ENCODE measurements around the gene CDK11B.
"Not testable (repeated sequence)": the region's sequence is repeated elsewhere in the genome, so short reads cannot be mapped to it uniquely, and the experiment has no call there.

Gene CDK11B

GRCh38 chr1:1599030-1599934 is 59.5 kb downstream of the CDK11B start:
- DNase-seq (ENCODE audit: low spot score) = no peak

DNA sequence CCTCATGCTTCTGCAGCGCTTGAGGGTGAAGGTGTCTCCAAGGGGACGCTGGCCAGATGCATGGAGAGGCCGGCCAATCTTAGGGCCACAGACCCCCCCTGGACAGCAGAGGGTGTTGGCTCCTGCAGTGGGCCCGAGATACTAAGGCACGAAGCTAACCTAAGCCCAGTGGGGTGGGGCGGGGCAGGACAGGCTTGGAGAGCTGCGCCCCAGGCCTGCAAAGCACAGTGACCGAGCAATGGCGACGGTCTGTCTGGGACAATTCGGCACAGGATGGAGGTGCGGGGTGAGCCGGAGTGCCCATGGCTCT is 60.1 kb downstream of the CDK11B start:
- no peak for DNase-seq (ENCODE audit: low spot score)

- DNase-seq (ENCODE audit: low spot score) = no peak
Observed at GRCh38 chr1:1598051-1598719, 60.6 kb downstream of the CDK11B start.

GRCh38 chr1:1597275-1597930 is 61.4 kb downstream of the CDK11B start:
- no peak for DNase-seq (ENCODE audit: low spot score)

DNA sequence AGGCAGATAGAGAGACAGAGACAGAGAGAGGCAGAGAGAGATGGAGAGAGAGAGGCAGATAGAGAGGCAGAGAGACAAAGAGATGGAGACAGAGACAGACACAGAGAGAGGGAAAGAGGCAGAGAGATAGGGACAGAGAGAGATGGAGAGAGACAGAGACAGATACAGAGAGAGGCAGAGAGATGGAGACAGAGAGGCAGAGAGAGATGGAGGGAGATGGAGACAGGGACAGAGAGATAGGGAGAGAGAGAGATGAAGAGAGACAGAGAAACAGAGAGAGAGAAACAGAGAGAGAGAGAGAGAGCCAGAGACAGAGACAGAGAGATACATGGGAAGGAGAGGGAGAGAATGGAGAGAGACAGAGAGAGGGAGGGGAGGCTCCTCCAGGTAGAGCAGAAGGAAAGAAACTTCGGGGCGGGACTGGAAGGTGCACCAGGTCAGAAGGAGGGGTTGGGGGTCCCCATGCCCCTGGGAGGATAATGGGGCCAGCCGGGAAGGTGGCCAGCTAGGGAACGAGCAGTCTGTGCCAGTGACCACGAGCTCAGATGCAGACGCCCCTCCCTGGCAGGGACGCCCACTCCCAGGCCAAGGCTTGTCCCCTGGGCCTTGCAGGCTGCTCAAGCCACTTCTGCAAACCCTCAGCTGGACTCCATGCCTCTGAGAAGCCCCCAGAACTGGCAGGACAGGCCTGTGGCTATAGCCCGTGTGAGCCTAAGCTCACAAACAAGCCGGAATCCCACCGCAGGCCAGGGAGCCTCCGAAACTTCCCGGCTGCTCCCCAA is 62.1 kb downstream of the CDK11B start:
- no peak for DNase-seq (ENCODE audit: low spot score)

DNA sequence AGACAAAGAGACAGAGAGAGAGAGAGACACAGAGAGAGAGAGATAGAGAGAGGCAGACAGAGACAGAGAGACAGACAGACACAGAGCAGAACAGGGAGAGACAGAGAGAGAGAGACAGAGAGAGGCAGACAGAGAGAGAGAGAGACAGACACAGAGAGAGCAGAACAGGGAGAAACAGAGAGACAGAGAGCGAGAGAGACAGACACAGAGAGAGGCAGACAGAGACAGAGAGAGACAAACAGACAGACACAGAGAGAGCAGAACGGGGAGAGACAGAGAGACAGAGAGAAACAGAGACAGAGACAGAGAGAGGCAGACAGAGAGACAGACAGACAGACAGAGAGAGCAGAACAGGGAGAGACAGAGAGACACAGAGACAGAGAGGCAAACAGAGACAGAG is 63.5 kb downstream of the CDK11B start:
- DNase-seq (ENCODE audit: low spot score) = not testable (repeated sequence)

GRCh38 chr1:1594602-1595260 is 64.1 kb downstream of the CDK11B start:
- no peak for DNase-seq (ENCODE audit: low spot score)

- no peak for DNase-seq (ENCODE audit: low spot score)
Observed at GRCh38 chr1:1593834-1594601, 64.8 kb downstream of the CDK11B start.

DNA sequence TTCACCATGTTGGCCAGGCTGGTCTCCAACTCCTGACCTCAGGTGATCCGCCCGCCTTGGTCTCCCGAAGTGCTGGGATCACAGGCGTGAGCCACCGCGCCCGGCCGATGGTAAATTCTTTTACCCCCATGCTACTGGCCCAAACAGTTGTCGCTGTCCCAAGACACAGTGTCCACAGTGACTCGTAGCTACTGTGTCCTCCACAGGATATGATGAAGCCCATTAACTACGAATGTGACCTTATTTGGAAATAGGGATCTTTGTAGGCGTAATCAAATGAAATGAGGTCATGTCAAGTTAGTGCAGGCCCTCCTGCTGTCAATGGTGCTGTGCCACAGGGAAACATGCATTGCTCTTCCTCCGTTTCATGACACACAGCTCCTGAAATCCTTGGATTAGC is 67.4 kb downstream of the CDK11B start:
- DNase-seq (ENCODE audit: low spot score) = no peak
